ENCODE measurements around the gene TDRD12. TPM values are rescaled to one million over a fixed set of nuclear protein-coding genes. Genes with fewer than 3 reads are reported as not detected.

The TDRD12 gene
- total and polyA plus RNA-seq, 2 of the 13 experiments (the other 11 are each of a cell fraction or from before 2014, with no cell fraction given): 0.03 to 0.40 TPM

GRCh38 chr19:32869369-32869965 lies 149.9 kb downstream of the TDRD12 start, which contains the start of gene SLC7A9 (continued):
- no peak for TF ChIP-seq ATAD3A (CRISPR knock-in tag; IDR thresholded peaks at IDR 0.05)
- no peak for TF ChIP-seq ZNF788 (CRISPR knock-in tag; IDR thresholded peaks at IDR 0.05; ENCODE audit: borderline replicate concordance)
- no peak for TF ChIP-seq RORA (CRISPR knock-in tag; IDR thresholded peaks at IDR 0.05)
- TF ChIP-seq SOX13 (IDR thresholded peaks at IDR 0.05): no peak
- TF ChIP-seq SOX13 (CRISPR knock-in tag; conservative IDR thresholded peaks at IDR 0.05 in 1 of 2, IDR thresholded peaks at IDR 0.05 in 1 of 2): peak in 1 of 2 experiments; percentile 22; a peak in 1 of 4 replicates
- TF ChIP-seq GMEB2 (CRISPR knock-in tag; IDR thresholded peaks at IDR 0.05; ENCODE audit: low read depth): no peak
- TF ChIP-seq CREB1 (IDR thresholded peaks at IDR 0.05): no peak
- no peak for TF ChIP-seq CREB1 (CRISPR knock-in tag; IDR thresholded peaks at IDR 0.05)
- TF ChIP-seq ZNF572 (CRISPR knock-in tag; IDR thresholded peaks at IDR 0.05): no peak
- TF ChIP-seq ONECUT2 (CRISPR knock-in tag; IDR thresholded peaks at IDR 0.05): no peak
- no peak for TF ChIP-seq CBX2 (IDR thresholded peaks at IDR 0.05; ENCODE audit: low read depth, low read length)
- no peak for TF ChIP-seq CBX2 (CRISPR knock-in tag; IDR thresholded peaks at IDR 0.05; ENCODE audit: low read depth)
- TF ChIP-seq ZNF12 (CRISPR knock-in tag; IDR thresholded peaks at IDR 0.05): no peak
- no peak for TF ChIP-seq ZNF883 (CRISPR knock-in tag; IDR thresholded peaks at IDR 0.05; ENCODE audit: not compliant biosample characterization)
- TF ChIP-seq ZNF761 (CRISPR knock-in tag; conservative IDR thresholded peaks at IDR 0.05): no peak
- 0 out of 2 replicates have a peak, but pooled peaks have one; percentile 32 for TF ChIP-seq RFXAP (CRISPR knock-in tag; IDR thresholded peaks at IDR 0.05; ENCODE audit: borderline replicate concordance)
- TF ChIP-seq TFAP4 (IDR thresholded peaks at IDR 0.05; ENCODE audit: borderline replicate concordance, low read depth): peak; percentile 67; the same call in 1 of the 2 replicates
- peak; percentile 26; the same call in 1 of the 2 replicates for TF ChIP-seq ZNF615 (CRISPR knock-in tag; IDR thresholded peaks at IDR 0.05; ENCODE audit: borderline replicate concordance)
- TF ChIP-seq ZFP62 (CRISPR knock-in tag; IDR thresholded peaks at IDR 0.05): no peak
- TF ChIP-seq ASH2L (IDR thresholded peaks at IDR 0.05; ENCODE audit: insufficient read length, low read depth, low read length): no peak
- TF ChIP-seq PITX1 (CRISPR knock-in tag; IDR thresholded peaks at IDR 0.05): peak; percentile 29; the same call in 1 of the 2 replicates
- no peak for TF ChIP-seq ZNF567 (CRISPR knock-in tag; IDR thresholded peaks at IDR 0.05; ENCODE audit: borderline replicate concordance)
- TF ChIP-seq MIXL1 (CRISPR knock-in tag; IDR thresholded peaks at IDR 0.05): peak; percentile 64; the same call in 1 of the 2 replicates
- TF ChIP-seq ZNF30 (CRISPR knock-in tag; IDR thresholded peaks at IDR 0.05): no peak
- no peak for TF ChIP-seq ZBTB1 (CRISPR knock-in tag; IDR thresholded peaks at IDR 0.05; ENCODE audit: borderline replicate concordance)
- no peak for TF ChIP-seq ZC3H4 (CRISPR knock-in tag; IDR thresholded peaks at IDR 0.05; ENCODE audit: borderline replicate concordance)
- no peak for TF ChIP-seq TEAD2 (CRISPR knock-in tag; IDR thresholded peaks at IDR 0.05)
- TF ChIP-seq KLF16 (CRISPR knock-in tag; IDR thresholded peaks at IDR 0.05): no peak
- no peak for TF ChIP-seq CBFB (CRISPR knock-in tag; IDR thresholded peaks at IDR 0.05)
- TF ChIP-seq KAT8 (CRISPR knock-in tag; IDR thresholded peaks at IDR 0.05): 0 out of 2 replicates have a peak, but pooled peaks have one; percentile 29
- TF ChIP-seq NFRKB (IDR thresholded peaks at IDR 0.05): no peak
- TF ChIP-seq ZNF777 (CRISPR knock-in tag; IDR thresholded peaks at IDR 0.05): no peak
- peak; percentile 83 for TF ChIP-seq POLR2G (IDR thresholded peaks at IDR 0.05; ENCODE audit: low read depth, low read length)
- no peak for TF ChIP-seq SALL2 (CRISPR knock-in tag; IDR thresholded peaks at IDR 0.05)

Data from HepG2 (cell line).